GM21619 (cell line): ENCODE measurements around the gene HRH2.
"Not testable (repeated sequence)": the region's sequence is repeated elsewhere in the genome, so short reads cannot be mapped to it uniquely, and the experiment has no call there.

Source experiments
- ATAC-seq: cut with Tn5 transposase; IDR thresholded peaks from one replicate; pipeline ENCODE4 v1.9.1; 2021; ENCODE audit not compliant: unreplicated experiment

The HRH2 gene, protein sequence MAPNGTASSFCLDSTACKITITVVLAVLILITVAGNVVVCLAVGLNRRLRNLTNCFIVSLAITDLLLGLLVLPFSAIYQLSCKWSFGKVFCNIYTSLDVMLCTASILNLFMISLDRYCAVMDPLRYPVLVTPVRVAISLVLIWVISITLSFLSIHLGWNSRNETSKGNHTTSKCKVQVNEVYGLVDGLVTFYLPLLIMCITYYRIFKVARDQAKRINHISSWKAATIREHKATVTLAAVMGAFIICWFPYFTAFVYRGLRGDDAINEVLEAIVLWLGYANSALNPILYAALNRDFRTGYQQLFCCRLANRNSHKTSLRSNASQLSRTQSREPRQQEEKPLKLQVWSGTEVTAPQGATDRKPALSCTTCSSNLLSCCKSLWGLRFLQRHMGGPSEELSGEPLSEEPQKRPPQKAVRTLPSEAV

DNA sequence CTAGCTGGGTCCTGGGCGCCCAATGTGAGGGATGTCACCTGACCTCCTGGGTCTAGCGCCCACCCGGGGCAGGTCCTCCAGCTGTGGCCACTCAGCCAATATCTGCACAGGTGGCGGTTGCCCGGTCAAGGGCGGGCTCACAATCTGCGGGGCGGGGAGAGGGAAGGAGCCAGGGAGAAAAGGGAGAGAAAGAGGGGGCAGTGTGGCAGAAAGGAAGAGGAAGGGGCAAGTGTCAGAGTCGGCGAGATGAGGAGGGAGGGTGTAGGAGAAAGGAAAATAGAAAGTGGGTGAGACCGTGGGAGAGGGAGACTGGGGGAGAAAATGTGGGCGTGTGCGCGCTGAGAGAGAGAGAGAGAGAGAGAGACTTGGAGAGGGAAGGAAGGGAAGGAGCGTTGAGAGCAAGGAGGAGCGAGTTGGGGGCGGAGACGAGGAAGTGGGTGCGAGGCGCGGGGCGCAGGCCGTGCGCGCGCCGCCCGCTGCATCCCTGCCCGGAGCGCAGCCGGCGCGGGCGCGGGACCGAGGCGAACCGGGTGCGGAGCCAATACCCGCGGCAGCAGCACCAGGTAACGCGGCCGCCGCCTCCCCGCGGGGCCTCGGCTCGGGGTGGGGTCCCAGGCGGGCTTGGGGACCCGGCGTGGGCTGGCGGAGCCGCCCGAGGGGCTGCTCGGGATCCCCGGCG, at the start of gene HRH2:
TSS of gene HRH2 (plus strand) at position 479 of the 679 bp plus-strand sequence. CDS start 25,163 bp downstream, outside the sequence.
- peak; percentile 45 for ATAC-seq

DNA sequence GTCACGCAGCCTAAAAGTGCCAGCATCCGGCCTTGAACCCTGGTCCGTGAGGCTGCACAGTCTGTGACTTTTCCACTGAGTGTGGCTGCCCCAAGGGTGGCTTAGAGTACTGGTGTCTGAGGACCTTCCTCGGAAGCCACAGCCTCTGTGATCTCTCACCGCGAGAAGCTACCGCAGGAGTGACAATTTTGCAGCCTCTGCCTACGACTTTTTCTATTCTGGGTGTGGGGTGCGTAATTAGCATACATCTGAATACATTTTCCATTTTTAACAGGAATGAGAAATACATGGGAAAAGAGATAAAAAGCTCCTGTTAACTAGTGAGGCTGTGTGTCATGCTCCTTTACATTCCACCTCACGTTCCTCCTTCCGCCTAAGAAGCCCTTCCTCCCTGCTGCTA, 48.3 kb upstream of the HRH2 start:
- no peak for ATAC-seq

DNA sequence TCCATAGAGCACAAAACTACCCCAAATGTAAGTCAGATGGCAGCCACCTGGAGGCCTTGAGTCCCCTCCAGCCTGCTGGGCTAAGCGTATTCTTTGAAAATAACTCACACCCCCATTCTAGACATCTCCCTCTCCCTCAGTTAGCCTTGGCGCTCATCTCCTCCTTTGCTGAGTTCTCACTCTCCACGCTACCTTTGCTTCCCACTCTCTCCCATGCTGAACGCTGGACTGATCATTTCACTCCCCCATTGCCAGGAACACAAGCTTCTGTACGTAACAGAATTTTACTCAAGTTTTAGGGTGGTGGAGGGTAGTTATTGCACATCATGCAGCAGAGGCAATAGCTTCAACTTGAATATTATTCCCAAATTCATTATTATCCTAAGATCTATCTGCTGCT, 47.5 kb upstream of the HRH2 start:
- ATAC-seq, result no peak

DNA sequence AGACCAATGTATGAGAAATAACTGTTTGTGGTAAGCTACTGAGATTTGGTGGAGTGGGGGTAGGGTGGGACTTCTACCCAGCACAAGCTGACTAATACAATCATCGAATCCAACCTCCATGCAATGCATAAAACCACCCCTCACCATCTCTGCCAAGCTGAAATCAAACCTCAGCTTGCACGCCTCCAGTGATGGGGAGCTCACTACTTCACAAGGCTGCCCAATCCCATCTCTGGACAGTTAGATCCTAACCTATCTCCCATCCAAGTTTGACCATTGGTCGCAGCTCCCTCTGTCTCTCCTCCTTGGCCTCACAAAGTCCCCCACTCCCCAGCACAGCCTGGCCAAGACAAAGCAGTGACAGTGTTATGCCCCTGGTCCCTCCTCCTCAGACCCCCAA, 47.0 kb upstream of the HRH2 start:
- ATAC-seq, result no peak

DNA sequence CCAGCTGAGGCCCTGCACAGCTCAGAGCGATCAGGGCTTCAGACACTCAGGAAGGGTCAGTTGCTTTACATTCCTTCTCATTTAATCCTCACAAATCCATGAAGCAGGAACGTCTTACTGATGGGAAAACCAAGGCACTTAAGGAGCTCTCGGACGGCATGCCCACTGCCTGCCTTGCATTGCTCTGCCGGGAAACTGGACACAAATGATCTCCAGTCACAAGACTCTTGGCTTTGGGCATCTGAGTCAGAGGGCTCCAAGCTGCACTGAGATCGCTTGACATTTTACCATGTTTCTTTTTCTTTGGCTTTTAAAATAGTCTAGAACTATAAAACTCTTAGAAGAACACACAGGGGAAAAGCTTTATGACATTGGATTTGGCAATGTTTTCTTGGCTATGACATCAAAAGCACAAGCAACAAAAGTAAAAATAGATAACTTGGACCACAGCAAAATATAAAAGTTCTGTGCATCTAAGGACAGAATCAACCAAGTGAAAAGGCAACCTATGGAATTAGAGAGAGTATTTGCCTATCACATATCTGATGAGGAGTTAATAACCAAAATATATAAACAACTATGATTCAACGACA, 43.6 kb upstream of the HRH2 start:
- ATAC-seq, result no peak

DNA sequence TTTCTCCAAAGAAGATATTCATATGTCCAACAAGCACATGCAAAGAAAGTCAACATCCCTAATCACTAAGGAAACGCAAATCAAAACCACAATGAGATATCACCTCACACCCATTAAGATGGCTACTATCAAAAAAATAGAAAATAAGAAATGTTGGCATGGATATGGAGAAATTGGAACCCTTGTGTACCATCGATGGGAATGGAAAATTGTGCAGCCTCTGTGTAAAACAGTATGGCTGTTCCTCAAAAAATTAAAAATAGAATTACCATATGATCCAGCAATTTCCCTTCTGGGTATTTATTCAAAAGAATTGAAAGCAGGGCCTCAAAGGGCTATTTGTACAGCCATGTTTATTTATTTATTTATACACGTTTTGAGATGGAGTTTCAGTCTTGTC, 43.0 kb upstream of the HRH2 start:
- no peak for ATAC-seq

DNA sequence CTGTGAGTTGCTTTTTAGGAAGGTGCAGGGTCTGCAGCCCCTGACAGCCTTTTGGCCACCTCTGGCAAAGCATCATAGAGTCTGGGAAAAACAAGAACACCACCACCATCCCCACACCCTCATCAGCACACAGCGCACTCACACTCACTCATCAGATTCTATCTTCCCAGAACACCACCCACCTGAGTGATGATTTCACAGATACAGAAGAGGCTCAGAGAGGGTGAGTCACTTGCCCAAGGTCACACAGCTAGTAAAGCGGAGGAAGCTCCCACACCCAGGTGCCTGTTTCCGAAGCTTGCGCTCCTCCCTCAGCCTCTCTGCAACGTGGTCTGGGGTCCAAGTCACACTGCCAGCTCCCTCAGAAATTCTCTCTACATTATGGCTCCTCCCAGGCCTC, 41.8 kb upstream of the HRH2 start:
- ATAC-seq, result no peak

DNA sequence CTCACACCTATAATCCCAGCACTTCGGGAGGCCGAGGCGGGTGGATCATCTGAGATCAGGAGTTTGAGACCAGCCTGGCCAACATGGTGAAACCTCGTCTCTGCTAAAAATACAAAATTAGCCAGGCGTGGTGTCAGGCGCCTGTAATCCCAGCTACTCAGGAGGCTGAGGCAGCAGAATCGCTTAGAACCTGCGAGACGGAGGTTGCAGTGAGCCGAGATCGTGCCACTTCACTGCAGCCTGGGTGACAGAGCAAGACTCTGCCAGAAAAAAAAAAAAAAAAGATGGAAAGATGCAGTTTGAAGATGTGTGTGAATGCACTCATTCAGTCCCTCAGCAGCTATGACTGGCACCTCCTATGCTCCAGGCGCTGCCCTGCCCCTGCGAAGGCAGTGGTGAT, 41.3 kb upstream of the HRH2 start:
- ATAC-seq, result not testable (repeated sequence)

DNA sequence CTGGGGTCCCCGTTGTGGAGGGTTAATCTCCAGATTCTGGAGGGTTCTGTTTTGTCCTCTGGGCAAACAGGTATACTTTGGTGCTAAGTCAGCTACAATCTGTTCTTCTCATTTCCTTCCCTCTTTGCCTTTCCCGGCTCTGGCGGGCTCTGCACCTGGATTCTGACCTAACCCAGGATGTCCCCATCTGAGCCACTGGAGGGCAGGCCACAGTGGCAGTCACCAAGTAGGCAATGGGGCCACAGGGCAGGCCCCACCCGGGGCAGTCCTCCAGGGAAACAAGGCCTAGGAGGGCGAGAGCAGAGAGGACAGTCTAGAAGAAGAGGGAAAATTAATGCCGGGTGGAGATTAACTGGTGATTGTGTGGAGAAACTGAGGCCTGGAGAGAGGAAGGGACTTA, 40.4 kb upstream of the HRH2 start:
- no peak for ATAC-seq

DNA sequence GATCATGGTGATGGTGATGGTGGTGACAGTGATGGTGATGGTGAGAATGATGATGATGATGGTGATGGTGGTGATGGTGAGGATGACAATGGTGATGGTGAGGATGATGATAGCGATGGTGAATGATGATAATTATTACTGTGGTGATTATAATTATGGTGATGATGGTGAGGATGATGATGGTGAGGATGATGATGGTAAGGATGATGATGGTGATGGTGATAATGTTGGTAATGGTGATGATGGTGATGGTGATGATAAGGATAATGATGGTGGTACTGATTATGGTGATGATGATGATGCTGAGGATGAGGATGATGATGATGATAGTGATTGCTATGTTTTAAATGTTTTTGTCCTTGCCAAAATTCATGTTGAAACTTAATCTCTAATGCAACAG, 37.3 kb upstream of the HRH2 start:
- no peak for ATAC-seq

DNA sequence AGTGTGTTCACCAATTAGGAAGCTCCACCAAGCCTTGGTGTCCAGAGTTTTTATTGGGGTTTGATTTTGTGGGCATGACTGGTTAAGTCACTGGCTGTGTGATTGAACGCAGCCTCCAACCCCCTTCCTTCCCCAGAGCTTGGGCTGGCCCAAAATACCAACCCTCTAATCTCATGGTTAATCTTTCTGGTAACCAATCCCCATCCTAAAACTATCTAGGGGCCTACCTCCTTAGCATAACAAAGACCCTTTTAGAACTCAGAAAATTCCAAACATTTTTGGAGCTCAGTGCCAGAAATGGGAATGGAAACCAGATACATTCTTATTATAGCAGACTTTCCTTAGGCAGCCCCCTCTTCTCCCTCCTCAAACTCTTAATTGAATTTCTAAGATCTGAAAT, 35.9 kb upstream of the HRH2 start:
- ATAC-seq, result no peak

DNA sequence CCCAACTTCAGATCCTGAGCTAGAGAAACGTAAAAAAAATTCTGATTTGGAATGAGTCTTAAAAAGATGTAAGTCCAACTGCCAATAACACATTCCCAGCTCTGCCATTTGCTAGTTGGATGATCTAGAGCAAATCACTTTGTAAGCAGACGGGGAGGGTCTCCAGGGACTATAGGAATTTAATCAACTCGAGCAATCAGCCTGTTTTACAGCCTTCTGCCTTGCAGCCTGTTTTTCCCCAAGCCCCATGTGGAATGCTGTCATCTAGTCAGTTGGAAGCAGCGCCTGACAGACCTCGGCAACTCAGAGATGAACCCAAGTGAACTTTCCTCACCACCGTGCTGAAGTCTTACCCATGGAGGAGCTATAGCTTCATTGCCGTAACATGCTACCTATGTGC, 34.8 kb upstream of the HRH2 start:
- no peak for ATAC-seq

DNA sequence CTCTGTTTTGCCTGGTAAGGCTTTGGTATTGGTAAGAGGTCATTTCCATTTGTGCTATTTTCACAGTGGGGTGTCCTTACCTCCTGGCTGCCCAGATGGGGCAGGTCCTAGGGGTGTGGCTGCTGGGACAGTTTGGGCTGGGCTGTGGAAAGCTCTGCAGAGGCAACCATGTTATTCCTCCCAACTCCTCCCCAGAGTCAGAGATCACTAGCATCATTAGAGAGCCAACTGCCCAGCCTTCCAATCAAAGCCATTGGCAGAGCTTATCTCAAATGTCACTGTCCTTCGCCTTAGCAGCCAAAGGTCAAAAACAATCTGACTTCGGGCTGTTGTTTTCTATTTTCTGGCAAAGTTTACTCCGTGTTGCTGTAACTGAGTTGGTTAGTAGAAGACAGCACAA, 33.6 kb upstream of the HRH2 start:
- no peak for ATAC-seq

DNA sequence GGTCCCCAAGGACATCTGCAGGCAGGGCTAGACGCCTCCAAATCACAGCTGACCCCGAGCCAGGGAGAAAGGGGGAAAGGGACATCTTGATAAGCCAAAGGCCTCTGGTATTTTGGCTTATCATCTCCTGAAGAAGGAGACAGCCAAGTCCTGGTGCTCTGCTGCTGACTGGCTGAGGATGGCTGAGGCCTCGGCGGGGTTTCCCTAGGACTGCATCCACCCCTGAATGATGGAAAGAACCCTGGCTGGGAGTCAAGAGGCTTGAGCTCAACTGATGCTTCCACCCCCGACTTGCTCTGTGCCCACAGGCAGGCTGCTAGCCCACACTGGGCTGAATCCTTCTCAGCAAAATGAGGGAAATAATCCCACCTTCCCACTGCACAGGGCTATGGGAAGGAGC, 30.9 kb upstream of the HRH2 start:
- ATAC-seq, result no peak

DNA sequence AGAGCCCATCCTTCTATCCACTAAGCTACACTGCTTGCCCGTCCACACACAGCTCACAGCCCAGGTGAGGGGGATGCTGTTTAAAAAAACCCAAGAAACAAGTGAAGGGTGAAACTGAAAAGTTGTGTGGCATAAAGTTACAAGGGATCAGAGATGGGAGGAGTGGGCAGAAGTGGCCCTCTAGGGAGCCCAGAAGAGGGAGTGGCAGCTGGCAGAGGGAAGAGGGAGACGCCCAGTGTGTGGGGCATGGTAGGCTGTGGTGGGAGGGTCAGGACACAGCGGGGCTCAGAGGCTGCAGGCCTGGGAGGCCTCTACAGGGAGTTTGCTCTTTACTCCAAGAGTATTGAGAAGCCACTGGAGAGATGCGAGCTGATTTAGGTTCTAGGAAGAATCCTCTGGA, 30.1 kb upstream of the HRH2 start:
- no peak for ATAC-seq

DNA sequence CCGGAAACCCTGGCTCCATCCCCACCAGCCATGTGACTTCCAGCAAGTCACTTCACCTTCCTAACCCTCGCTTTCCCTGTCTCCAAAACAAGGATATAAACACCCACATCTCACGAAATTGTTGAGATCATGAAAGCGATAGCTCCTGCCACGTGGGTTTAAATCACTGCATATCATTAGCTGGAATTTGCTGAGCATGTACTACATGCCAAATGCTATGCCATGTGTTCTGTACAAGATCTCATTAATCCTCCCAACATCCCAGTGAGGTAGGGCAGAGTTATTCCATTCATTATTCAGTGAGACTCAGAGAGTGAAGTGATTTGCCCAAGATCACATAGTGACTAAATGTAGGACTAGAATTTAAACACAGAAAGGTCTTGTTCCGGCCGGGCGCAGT, 29.2 kb upstream of the HRH2 start:
- no peak for ATAC-seq

DNA sequence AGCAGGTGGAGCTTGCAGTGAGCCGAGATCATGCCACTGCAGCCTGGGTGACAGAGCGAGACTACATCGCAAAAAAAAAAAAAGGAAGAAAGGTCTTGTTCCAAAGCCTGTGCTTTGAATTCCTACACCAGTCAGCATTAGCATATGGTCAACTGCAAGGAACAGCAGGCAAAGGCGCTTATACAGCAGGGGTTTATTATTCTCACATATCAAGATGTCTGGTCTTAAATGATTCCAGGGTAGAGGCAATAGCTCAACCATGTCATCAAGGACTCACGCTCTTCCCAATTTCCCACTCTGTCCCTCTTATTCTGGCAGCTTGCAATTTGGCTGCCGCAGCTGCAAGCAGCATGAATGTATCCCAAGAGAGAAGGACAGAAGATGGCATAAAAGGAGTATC, 28.6 kb upstream of the HRH2 start:
- no peak for ATAC-seq

DNA sequence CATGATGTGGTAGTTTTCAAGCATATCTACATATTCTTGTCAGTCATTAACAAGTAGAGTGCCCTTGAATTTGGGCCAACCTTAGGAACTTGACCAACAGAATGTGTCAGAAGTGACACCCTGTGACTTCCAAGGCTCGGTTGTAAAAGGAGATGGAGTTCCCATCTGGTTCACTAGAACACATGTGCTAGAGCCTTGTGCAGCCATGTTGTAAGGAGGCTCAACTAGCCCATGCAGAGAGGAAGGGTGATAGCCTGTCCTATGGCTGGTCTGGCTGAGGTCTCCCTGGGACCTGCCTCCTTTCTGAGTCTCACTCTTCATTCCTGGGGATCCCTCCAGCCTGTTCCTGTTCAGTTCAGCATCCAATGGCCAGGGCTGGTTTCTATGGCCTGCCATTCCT, 28.1 kb upstream of the HRH2 start:
- ATAC-seq, result no peak

DNA sequence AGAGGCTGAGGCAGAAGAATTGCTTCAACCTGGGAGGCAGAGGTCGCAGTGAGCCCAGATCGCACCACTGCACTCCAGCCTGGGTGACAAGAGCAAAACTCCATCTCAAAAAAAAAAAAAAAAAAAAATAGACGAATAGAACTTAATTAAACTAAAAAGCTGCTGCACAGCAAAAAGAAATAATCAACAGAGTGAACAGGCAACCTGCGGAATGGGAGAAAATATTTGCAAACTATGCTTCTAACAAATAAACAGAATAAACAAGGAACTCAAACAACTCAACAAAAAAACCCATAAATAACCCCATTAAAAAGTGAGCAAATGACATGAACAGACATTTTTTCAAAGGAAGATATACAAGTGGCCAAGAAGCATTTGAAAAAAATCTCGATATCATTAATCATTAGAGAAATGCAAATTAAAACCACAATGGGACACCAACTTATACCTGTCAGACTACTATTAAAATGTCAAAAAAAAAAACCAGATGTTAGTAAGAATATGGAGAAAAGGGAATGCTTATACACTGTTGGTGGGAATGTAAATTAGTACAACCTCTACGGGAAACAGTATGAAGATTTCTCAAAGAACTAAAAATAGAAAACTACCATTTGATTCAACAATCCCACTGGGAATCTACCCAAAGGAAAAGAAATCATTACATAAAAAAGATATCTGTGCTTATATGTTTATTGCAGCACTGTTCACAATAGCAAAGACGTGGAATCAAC, 21.9 kb upstream of the HRH2 start:
- ATAC-seq, result no peak

DNA sequence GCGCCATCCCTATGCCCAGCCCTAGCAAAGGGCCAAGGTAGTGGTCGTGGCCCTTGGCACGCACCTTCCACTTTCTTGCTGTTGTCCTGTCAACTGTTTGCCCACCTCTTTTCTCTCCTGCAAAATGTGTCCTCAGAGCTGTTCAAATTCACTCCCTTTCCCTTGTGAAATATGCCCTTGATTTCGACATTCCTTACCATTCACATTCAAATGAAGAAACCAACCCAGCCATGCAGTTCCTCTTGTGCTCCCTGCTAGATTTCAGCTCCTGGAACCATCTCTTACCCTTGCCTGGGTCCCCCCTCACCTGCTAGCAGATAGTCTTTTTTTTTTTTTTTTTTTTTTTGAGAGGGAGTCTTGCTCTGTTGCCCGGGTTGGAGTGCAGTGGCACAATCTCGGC, 19.6 kb upstream of the HRH2 start:
- no peak for ATAC-seq

DNA sequence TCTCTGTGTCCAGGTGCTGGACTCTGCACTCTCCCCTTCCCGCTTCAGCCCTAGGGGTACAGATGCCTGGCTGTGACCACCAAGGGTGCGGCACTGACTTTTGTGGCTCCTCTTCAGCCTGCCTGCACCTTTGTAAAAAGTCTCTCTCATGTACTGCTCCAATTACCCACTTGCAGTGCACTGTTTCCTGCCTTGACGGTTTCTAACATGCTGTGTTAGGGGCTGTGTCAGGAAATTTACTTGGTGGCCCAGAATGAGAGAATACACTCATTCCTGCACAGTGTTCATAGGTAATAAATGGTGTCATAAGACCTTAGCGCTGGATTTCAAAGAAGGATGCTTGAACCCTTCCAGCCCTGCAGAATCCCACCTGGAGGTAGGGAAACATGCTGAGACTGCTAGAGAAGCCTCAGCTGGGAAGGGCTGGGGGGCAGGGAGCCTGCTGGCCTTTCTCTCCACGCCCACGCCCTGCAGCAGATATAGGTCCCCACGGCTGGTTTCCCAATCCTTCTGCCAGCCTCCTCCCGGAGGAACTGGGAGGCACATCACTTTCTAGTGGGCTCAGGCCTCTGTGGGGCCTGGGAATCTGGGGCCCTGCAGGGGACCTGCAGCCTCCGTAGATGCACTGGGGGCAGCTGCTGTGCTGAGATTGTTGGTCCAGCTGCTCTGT, 17.6 kb upstream of the HRH2 start:
- no peak for ATAC-seq
